WERI-Rb-1 (cell line): Measurements from ENCODE around the gene GCC2.

Source experiments
- DNase-seq: peaks from one replicate; pipeline ENCODE4 v3.0.0-alpha.2; 2020
- H3K27ac ChIP-seq: fragments of 250-450 bp; sonication (Bioruptor Pico); 2 replicates; pipeline ENCODE4 v1.5.1; 2020; ENCODE audit warnings: mild to moderate bottlenecking, moderate library complexity
- H3K27me3 ChIP-seq: fragments of 250-450 bp; sonication (Bioruptor Pico); 2 replicates; pipeline ENCODE4 v1.5.1; 2021; ENCODE audit warnings: mild to moderate bottlenecking, low read depth, moderate library complexity; ENCODE audit not compliant: insufficient read depth, severe bottlenecking
- H3K36me3 ChIP-seq: fragments of 250-450 bp; sonication (Bioruptor Pico); 2 replicates; pipeline ENCODE4 v1.5.1; 2020; ENCODE audit warnings: mild to moderate bottlenecking, moderate library complexity
- H3K4me3 ChIP-seq: 2 replicates; pipeline ENCODE4 v1.5.1; 2011; ENCODE audit warnings: low read depth, mild to moderate bottlenecking, control low read depth, low read length
- H3K9me3 ChIP-seq: fragments of 250-450 bp; sonication (Bioruptor Pico); 2 replicates; pipeline ENCODE4 v1.5.1; 2021; ENCODE audit warnings: mild to moderate bottlenecking, moderate library complexity; ENCODE audit not compliant: severe bottlenecking
- CTCF ChIP-seq: IDR thresholded peaks from 2 replicates; pipeline ENCODE4 v1.5.1; 2011; ENCODE audit warnings: low read depth, mild to moderate bottlenecking, control low read depth, inconsistent platforms, low read length

Gene GCC2, protein sequence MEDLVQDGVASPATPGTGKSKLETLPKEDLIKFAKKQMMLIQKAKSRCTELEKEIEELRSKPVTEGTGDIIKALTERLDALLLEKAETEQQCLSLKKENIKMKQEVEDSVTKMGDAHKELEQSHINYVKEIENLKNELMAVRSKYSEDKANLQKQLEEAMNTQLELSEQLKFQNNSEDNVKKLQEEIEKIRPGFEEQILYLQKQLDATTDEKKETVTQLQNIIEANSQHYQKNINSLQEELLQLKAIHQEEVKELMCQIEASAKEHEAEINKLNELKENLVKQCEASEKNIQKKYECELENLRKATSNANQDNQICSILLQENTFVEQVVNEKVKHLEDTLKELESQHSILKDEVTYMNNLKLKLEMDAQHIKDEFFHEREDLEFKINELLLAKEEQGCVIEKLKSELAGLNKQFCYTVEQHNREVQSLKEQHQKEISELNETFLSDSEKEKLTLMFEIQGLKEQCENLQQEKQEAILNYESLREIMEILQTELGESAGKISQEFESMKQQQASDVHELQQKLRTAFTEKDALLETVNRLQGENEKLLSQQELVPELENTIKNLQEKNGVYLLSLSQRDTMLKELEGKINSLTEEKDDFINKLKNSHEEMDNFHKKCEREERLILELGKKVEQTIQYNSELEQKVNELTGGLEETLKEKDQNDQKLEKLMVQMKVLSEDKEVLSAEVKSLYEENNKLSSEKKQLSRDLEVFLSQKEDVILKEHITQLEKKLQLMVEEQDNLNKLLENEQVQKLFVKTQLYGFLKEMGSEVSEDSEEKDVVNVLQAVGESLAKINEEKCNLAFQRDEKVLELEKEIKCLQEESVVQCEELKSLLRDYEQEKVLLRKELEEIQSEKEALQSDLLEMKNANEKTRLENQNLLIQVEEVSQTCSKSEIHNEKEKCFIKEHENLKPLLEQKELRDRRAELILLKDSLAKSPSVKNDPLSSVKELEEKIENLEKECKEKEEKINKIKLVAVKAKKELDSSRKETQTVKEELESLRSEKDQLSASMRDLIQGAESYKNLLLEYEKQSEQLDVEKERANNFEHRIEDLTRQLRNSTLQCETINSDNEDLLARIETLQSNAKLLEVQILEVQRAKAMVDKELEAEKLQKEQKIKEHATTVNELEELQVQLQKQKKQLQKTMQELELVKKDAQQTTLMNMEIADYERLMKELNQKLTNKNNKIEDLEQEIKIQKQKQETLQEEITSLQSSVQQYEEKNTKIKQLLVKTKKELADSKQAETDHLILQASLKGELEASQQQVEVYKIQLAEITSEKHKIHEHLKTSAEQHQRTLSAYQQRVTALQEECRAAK (N-terminal part only)

GRCh38 chr2:108448678-108449409, at the start of gene GCC2:
Gene GCC2 (plus strand): TSS chr2:108449206. CDS start chr2:108449275, 69 bp downstream.
- Histone ChIP-seq H3K27me3 (no peaks in the 10 kb centered on the region), H3K27ac (peak within 1 kb of the TSS; percentile 68), H3K36me3 (peaks cover 17% of the 10 kb centered on the region), H3K4me3 (peak within 1 kb of the TSS; percentile 94), H3K9me3 (no peaks in the 10 kb centered on the region)
- DNase-seq, result peak; percentile 94
- TF ChIP-seq CTCF, result no peak

DNA sequence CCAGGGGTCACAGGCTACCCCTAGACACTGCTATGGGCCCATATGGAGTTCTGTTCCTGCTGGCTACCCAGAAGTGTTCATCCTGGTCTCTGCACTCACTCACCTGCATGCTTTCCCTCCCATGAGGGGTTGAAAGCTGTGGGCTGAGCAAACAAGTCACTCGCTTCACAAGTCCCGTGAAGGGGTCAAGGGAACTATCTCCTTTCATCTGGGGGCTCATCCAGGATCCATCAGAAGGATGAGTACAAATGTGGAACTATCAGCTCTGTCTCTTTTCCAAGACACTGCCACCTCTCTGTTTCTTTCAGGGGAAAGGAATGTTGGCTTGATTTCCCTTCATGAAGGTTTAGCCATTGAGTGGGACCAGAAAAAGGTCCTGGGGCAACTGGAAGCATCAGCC, 49.5 kb upstream of the GCC2 start:
- TF ChIP-seq CTCF, result no peak
- DNase-seq, result no peak

DNA sequence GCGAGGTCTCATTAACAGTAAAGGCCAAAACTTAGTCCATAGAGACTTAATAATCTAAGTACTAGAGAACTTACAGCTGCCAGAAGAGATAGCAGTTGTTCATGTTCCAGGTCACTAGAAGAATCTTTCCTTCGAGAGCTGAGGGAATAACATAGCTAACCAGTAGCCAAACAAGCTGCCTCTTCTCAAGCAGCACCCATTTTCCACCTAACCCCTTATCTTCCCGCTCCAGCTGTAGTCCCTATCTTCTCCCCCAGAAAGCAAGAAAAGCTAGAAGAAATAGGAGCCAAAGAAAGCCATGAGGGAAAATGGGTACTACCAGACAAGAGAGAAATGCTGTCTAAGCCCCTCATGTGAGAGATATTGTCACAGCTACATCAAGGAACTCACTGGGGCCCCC, 47.2 kb upstream of the GCC2 start:
- Histone ChIP-seq H3K27me3 (no peaks in the 10 kb centered on the region), H3K9me3 (peaks cover 8% of the 10 kb centered on the region), H3K36me3 (no peaks in the 10 kb centered on the region), H3K27ac (no peak overlapping the region), H3K4me3 (no peak overlapping the region)
- no peak for DNase-seq
- TF ChIP-seq CTCF, result no peak

More for the DNA sequence above, 49.5 kb upstream of the GCC2 start:
- Histone ChIP-seq H3K27ac (no peak overlapping the region), H3K4me3 (no peak overlapping the region), H3K27me3 (no peaks in the 10 kb centered on the region), H3K9me3 (peaks cover 5% of the 10 kb centered on the region), H3K36me3 (no peaks in the 10 kb centered on the region)

DNA sequence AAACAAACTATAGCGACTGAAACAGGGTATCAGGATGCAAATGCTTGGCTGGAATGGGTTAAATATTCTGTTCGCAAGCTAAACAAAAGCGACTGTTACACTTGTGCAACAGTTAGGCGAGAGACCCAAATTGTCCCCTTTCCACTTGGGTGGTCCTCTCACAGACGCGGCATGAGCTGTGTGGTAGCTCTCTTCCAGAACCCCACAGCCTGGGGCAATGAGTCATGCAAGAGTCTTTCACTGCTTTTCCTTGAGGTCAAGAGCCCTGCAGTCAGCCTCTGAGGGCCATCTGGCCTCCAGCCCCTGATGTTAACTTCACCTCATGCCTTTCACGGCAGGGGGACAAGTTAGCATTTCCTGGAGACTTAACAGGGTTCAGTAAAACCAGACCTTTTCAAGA, 45.5 kb upstream of the GCC2 start:
- peaks cover 8% of the 10 kb centered on the region for H3K9me3 ChIP-seq
- no peak for DNase-seq

More for the DNA sequence above, 45.5 kb upstream of the GCC2 start:
- Histone ChIP-seq H3K4me3 (no peak overlapping the region), H3K27ac (no peak overlapping the region), H3K27me3 (no peaks in the 10 kb centered on the region), H3K36me3 (no peaks in the 10 kb centered on the region)
- no peak for TF ChIP-seq CTCF
